Measurements from ENCODE around the gene CTDP1.

The CTDP1 gene

GRCh38 chr18:79677840-79678239, 1.8 kb upstream of the CTDP1 start:
- Histone ChIP-seq H3K9me3 (no peaks in the 10 kb centered on the region), H3K36me3 (peaks cover 0 to 12% (median 0%) of the 10 kb centered on the region in 3 donors), H3K27me3 (no peaks in the 10 kb centered on the region), H3K4me1 (peaks cover 0 to 39% (median 36%) of the 10 kb centered on the region in 4 donors), H3K4me3 (no peak overlapping the region), H3K27ac (no peak overlapping the region)
- TF ChIP-seq, protein P1, sequence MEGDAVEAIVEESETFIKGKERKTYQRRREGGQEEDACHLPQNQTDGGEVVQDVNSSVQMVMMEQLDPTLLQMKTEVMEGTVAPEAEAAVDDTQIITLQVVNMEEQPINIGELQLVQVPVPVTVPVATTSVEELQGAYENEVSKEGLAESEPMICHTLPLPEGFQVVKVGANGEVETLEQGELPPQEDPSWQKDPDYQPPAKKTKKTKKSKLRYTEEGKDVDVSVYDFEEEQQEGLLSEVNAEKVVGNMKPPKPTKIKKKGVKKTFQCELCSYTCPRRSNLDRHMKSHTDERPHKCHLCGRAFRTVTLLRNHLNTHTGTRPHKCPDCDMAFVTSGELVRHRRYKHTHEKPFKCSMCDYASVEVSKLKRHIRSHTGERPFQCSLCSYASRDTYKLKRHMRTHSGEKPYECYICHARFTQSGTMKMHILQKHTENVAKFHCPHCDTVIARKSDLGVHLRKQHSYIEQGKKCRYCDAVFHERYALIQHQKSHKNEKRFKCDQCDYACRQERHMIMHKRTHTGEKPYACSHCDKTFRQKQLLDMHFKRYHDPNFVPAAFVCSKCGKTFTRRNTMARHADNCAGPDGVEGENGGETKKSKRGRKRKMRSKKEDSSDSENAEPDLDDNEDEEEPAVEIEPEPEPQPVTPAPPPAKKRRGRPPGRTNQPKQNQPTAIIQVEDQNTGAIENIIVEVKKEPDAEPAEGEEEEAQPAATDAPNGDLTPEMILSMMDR (IDR thresholded peaks at IDR 0.05): no peak
- intact Hi-C loops (cut with DNase I; ENCODE audit: low total_unique reads): no loop called here
- peak in 1 of 2 donors; percentile 24 for DNase-seq

DNA sequence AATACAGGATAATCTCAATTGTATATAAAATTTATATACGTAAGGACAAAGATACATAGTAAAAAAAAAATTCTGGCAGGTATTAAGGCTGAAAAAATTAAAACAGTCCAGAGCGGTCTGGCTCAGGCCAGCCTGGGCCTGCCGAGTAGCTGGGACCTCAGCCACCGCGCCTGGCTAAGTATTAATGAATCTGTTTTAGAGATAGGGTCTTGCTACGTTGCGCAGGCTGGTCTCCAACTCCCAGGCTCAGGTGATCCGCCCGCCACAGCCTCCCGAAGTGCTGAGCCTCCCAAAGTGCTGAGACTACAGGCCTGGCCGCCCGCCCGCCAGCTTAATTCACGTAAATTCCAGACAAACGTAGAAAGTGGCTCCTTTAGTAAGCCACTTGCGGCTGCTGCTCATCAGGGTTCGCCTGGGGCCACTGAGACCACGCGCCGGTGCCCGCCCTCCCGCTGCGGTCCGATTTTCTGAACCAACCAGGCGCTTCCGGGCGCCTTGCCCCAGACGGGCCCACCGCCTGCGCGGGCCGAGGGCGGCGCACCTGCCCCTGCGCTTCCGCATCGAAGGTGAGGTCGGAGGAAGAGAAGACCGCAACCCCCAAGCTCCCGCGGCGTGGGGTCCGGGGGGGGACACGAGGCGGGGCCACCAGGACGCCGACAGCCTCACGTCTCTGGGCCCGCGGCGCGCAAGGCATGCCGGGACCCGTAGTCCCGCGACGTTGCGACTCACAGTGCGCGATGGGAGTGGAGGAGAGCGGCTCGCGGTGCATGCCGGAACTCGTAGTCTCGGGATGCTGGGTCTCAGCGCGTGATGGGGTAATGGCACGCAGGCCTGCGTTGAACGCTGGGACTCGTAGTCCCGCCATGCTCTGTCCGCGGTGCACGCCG, 695 bp upstream of the CTDP1 start:
- H3K27me3 ChIP-seq: no peaks in the 10 kb centered on the region
- intact Hi-C loops (cut with DNase I; ENCODE audit: low total_unique reads): no loop called here
- H3K4me3 ChIP-seq: peak overlapping the region; percentile 89 to 96
- H3K36me3 ChIP-seq: peaks cover 0 to 12% (median 0%) of the 10 kb centered on the region in 3 donors
- H3K4me1 ChIP-seq: peaks cover 0 to 39% (median 36%) of the 10 kb centered on the region in 4 donors
- H3K9me3 ChIP-seq: no peaks in the 10 kb centered on the region
- peak overlapping the region; percentile 94 to 98 for H3K27ac ChIP-seq
- DNase-seq: peak; percentile 99
- TF ChIP-seq, protein P1 (IDR thresholded peaks at IDR 0.05): no peak

DNA sequence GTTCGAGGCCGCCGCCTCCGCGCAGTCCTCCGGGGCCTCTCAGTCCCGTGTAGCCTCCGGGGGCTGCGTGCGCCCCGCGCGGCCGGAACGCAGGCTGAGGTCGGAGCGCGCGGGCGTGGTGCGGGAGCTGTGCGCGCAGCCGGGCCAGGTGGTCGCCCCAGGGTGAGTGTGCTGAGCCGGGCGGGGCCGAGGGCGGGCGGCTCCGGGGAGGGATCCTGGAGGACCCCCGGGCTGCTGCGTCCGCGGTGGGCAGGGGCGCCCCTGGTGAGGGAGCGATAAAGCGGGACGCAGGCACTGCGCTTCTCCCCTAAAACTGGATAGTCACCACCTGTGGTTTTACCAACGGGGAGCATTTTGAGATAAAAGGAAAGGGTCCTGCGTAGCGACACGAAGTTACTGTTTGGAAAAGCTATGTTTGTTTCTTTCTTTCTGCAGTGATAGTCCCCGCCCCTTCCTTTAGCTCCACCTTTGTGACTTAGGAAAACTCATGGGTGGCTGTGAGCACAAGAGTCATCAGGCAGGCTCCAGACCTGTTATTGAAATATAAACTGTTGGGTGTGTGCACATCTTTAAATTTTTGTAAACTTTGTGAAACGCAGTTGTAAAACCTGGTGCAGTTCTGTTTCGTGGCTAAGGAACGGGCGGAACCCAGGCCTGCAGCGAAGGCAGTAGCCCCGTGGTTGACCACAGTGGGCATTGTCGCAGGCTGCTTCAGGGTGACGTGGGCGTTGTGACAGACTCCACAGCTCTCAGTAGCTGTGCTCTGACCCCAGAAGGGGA, 687 bp downstream of the CTDP1 start:
- peak overlapping the region; percentile 89 to 96 for H3K4me3 ChIP-seq
- peaks cover 0 to 12% (median 0%) of the 10 kb centered on the region in 3 donors for H3K36me3 ChIP-seq
- intact Hi-C loops (cut with DNase I; ENCODE audit: low total_unique reads): loop anchor here (5.0 kb wide), 1 partner anchor 352 kb away; the partner anchor contains the start of gene RBFA
- TF ChIP-seq, protein P1 (IDR thresholded peaks at IDR 0.05): no peak
- no peaks in the 10 kb centered on the region for H3K27me3 ChIP-seq
- H3K27ac ChIP-seq: peak overlapping the region; percentile 94 to 98
- peak in 1 of 2 donors; percentile 68 for DNase-seq
- H3K4me1 ChIP-seq: peaks cover 0 to 39% (median 36%) of the 10 kb centered on the region in 4 donors
- H3K9me3 ChIP-seq: no peaks in the 10 kb centered on the region

DNA sequence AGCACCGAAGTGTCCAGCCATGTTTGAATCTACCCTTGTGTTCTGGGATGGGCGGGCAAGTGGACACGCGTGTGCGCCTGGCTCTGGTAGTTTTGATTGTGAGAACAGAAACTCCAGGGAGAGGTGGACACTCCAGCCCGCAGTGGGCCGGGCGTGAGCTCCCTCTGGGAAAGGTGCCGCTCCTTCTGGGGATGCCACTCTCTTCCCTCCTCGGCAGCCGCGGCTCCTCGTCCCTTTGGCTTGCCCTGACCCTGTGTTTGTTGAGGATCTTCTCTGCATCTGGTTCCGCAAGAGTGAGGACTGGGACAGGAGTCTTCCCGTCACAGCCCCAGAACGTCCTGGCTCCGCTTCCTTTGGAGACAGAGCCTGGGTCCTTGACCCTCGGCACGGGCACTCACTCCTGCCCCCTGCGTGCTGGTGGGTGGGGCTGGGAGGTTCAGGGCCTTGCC, 1.3 kb downstream of the CTDP1 start:
- TF ChIP-seq, protein P1 (IDR thresholded peaks at IDR 0.05): no peak
- Histone ChIP-seq H3K4me1 (peaks cover 0 to 39% (median 36%) of the 10 kb centered on the region in 4 donors), H3K36me3 (peaks cover 0 to 6% (median 0%) of the 10 kb centered on the region in 3 donors), H3K9me3 (no peaks in the 10 kb centered on the region), H3K4me3 (peak overlapping the region; percentile 89 to 96), H3K27ac (no peak overlapping the region), H3K27me3 (no peaks in the 10 kb centered on the region)
- intact Hi-C loops (cut with DNase I; ENCODE audit: low total_unique reads): loop anchor here (5.0 kb wide), 1 partner anchor 351 kb away; the partner anchor contains the start of gene RBFA
- DNase-seq: peak in 1 of 2 donors; percentile 62

All from tibial artery (tissue), 4 donors.